Fibroblast of lung (primary cell): ENCODE results near the gene TKT.

ENCODE experiments used
- CTCF ChIP-seq, 2 donors: IDR thresholded peaks in 1 of 2; conservative IDR thresholded peaks in 1 of 2; 1 replicate in 1 of 2; 2 replicates in 1 of 2; pipeline ENCODE4 v1.5.1; 2011 to 2012; ENCODE audit warnings: low read length in 2 of 2, control low read depth in 1 of 2, inconsistent platforms in 1 of 2, low read depth in 1 of 2, mild to moderate bottlenecking in 1 of 2
- EZH2 ChIP-seq: IDR thresholded peaks from 2 replicates; pipeline ENCODE4 v1.5.1; 2012; ENCODE audit warnings: low read length, control low read depth, mild to moderate bottlenecking; ENCODE audit errors: missing control alignments

- no peak for TF ChIP-seq CTCF (conservative IDR thresholded peaks at IDR 0.05 in 1 of 2, IDR thresholded peaks at IDR 0.05 in 1 of 2; ENCODE audit: low read depth in 1 of 2, low read length in 2 of 2)
- TF ChIP-seq EZH2: no peak
Observed at GRCh38 chr3:53243165-53243564, 12.7 kb downstream of the TKT start.
